GM18519 (cell line): ENCODE measurements around the gene TOMM22.
A peak's percentile ranks its signal among the peaks of the same experiment; 100 is the strongest.

ENCODE experiments used
- ATAC-seq: cut with Tn5 transposase; IDR thresholded peaks from one replicate; pipeline ENCODE4 v1.9.1; 2021; ENCODE audit warnings: mild to moderate bottlenecking, moderate library complexity; ENCODE audit not compliant: unreplicated experiment, low FRiP score

The TOMM22 gene

GRCh38 chr22:38694940-38695339 is 13.2 kb downstream of the TOMM22 start:
- ATAC-seq = no peak

GRCh38 chr22:38696606-38697424 is 15.1 kb downstream of the TOMM22 start:
- no peak for ATAC-seq

- ATAC-seq = no peak
Observed at GRCh38 chr22:38697425-38698089, 15.8 kb downstream of the TOMM22 start.

GRCh38 chr22:38698407-38699094 is 16.8 kb downstream of the TOMM22 start:
- no peak for ATAC-seq

GRCh38 chr22:38699143-38699542 is 17.4 kb downstream of the TOMM22 start:
- ATAC-seq = no peak

GRCh38 chr22:38699784-38700183 is 18.0 kb downstream of the TOMM22 start:
- no peak for ATAC-seq

GRCh38 chr22:38700270-38700788 is 18.6 kb downstream of the TOMM22 start:
- ATAC-seq = no peak

GRCh38 chr22:38700789-38701628 is 19.3 kb downstream of the TOMM22 start, which contains the start of gene JOSD1:
Gene JOSD1 (minus strand): TSS chr22:38700943. CDS start chr22:38699987, 956 bp downstream.
- peak; percentile 24 for ATAC-seq

GRCh38 chr22:38704654-38705234 is 23.0 kb downstream of the TOMM22 start:
- ATAC-seq = no peak

GRCh38 chr22:38705235-38706100 is 23.7 kb downstream of the TOMM22 start, which contains the start of gene GTPBP1:
Gene GTPBP1 (plus strand): TSS chr22:38705944. CDS start chr22:38705956, 12 bp downstream.
- ATAC-seq = peak; percentile 50

GRCh38 chr22:38706101-38706900 is 24.5 kb downstream of the TOMM22 start:
- ATAC-seq = peak; percentile 0

- no peak for ATAC-seq
Observed at GRCh38 chr22:38706901-38707195, 25.1 kb downstream of the TOMM22 start.

GRCh38 chr22:38707346-38707745 is 25.6 kb downstream of the TOMM22 start:
- ATAC-seq = no peak

GRCh38 chr22:38707984-38708383 is 26.2 kb downstream of the TOMM22 start:
- ATAC-seq = no peak

- no peak for ATAC-seq
Observed at GRCh38 chr22:38709306-38709705, 27.5 kb downstream of the TOMM22 start.

GRCh38 chr22:38710351-38710750 is 28.6 kb downstream of the TOMM22 start:
- ATAC-seq = no peak

- ATAC-seq = no peak
Observed at GRCh38 chr22:38710866-38711265, 29.1 kb downstream of the TOMM22 start.
